Liver (tissue), 9 donors: ENCODE results near the gene DPH2. TPM values are rescaled to one million over a fixed set of nuclear protein-coding genes. Genes with fewer than 3 reads are reported as not detected.

Experiments
- DNase-seq: peaks from one replicate; pipeline ENCODE4 v3.0.0-alpha.2; 2017; ENCODE audit warnings: low spot score
- H3K27ac ChIP-seq, 2 donors: one replicate each; pipeline ENCODE4 v1.7.0; 2013; ENCODE audit warnings: inconsistent platforms in 2 of 2, low read length in 2 of 2, control low read depth in 1 of 2, low read depth in 1 of 2, mild to moderate bottlenecking in 1 of 2
- H3K27me3 ChIP-seq, 4 donors: one replicate each; pipeline versions ENCODE4 v1.6.1 to v1.7.0; 2013; ENCODE audit warnings: low read length in 3 of 4, inconsistent platforms in 1 of 4, mild to moderate bottlenecking in 1 of 4, moderate library complexity in 1 of 4; ENCODE audit not compliant: control insufficient read depth in 4 of 4, insufficient read depth in 4 of 4
- H3K36me3 ChIP-seq, 4 donors: one replicate each; pipeline versions ENCODE4 v1.6.1 to v1.7.0; 2013; ENCODE audit warnings: low read length in 3 of 4, mild to moderate bottlenecking in 3 of 4, low read depth in 1 of 4, moderate library complexity in 1 of 4; ENCODE audit not compliant: control insufficient read depth in 4 of 4, insufficient read depth in 3 of 4
- H3K4me1 ChIP-seq, 4 donors: one replicate each; pipeline versions ENCODE4 v1.6.1 to v1.7.0; 2013; ENCODE audit warnings: low read length in 3 of 4, mild to moderate bottlenecking in 3 of 4, moderate library complexity in 1 of 4; ENCODE audit not compliant: control insufficient read depth in 4 of 4, insufficient read depth in 4 of 4
- H3K4me3 ChIP-seq, 3 donors: one replicate each; pipeline versions ENCODE4 v1.6.1 to v1.7.0; 2013; ENCODE audit warnings: low read length in 3 of 3, control low read depth in 1 of 3, low read depth in 1 of 3, mild to moderate bottlenecking in 1 of 3
- H3K9ac ChIP-seq, 2 donors: one replicate each; pipeline ENCODE4 v1.7.0; 2013; ENCODE audit warnings: low read length in 2 of 2, mild to moderate bottlenecking in 2 of 2, moderate library complexity in 2 of 2, control low read depth in 1 of 2, low read depth in 1 of 2
- H3K9me3 ChIP-seq, 4 donors: one replicate each; pipeline versions ENCODE4 v1.6.1 to v1.7.0; 2013; ENCODE audit warnings: low read length in 3 of 4; ENCODE audit not compliant: control insufficient read depth in 4 of 4
- EGR1 ChIP-seq, 2 donors: IDR thresholded peaks; 2 replicates each; pipeline ENCODE4 v1.6.1; 2016 to 2018; ENCODE audit warnings: antibody characterized with exemption in 2 of 2, low read depth in 2 of 2
- FOXA2 ChIP-seq: IDR thresholded peaks from 2 replicates; pipeline ENCODE4 v1.6.1; 2016; ENCODE audit warnings: antibody characterized with exemption
- GABPA ChIP-seq, 2 donors: IDR thresholded peaks in 1 of 2; conservative IDR thresholded peaks in 1 of 2; 2 replicates each; pipeline ENCODE4 v1.6.1; 2016; ENCODE audit warnings: antibody characterized with exemption in 2 of 2, mild to moderate bottlenecking in 1 of 2, moderate library complexity in 1 of 2
- HNF4A ChIP-seq, 2 donors: conservative IDR thresholded peaks; 2 replicates each; pipeline ENCODE4 v1.6.1; 2016; ENCODE audit warnings: antibody characterized with exemption in 2 of 2, mild to moderate bottlenecking in 2 of 2
- JUND ChIP-seq, 2 donors: IDR thresholded peaks; 2 replicates each; pipeline ENCODE4 v1.6.1; 2016; ENCODE audit warnings: antibody characterized with exemption in 2 of 2
- NR2F2 ChIP-seq: IDR thresholded peaks from 2 replicates; pipeline ENCODE4 v1.6.1; 2016; ENCODE audit warnings: antibody characterized with exemption
- RAD21 ChIP-seq, 2 donors: IDR thresholded peaks; 2 replicates each; pipeline ENCODE4 v1.6.1; 2016; ENCODE audit warnings: antibody characterized with exemption in 2 of 2, mild to moderate bottlenecking in 2 of 2
- RXRA ChIP-seq, 2 donors: IDR thresholded peaks; 2 replicates each; pipeline ENCODE4 v1.6.1; 2017 to 2018; ENCODE audit warnings: antibody characterized with exemption in 2 of 2, mild to moderate bottlenecking in 1 of 2
- SP1 ChIP-seq: IDR thresholded peaks from 2 replicates; pipeline ENCODE4 v1.6.1; 2018; ENCODE audit warnings: antibody characterized with exemption, mild to moderate bottlenecking
- TAF1 ChIP-seq: conservative IDR thresholded peaks from 2 replicates; pipeline ENCODE4 v1.6.1; 2016; ENCODE audit warnings: antibody characterized with exemption, mild to moderate bottlenecking
- YY1 ChIP-seq: IDR thresholded peaks from 2 replicates; pipeline ENCODE4 v1.6.1; 2016; ENCODE audit warnings: antibody characterized with exemption, mild to moderate bottlenecking
- WGBS: extraction: QIAGEN DNeasy Blood & Tissue Kit; methylation state at CpG from one replicate; pipeline ENCODE4 v1.1.7; 2013; 5-methylcytosine and 5-hydroxymethylcytosine counted together
- polyA plus RNA-seq, 2 donors: library from polyadenylated mRNA; stranded (reverse) in 1 of 2; unstranded in 1 of 2; fragments of 200-250 nt in 1 of 2; fragments of >200 nt in 1 of 2; fragmentation: Nextera tagmentation in 1 of 2; extraction: Ambion mirVana in 1 of 2; gene quantifications; one replicate each; pipeline versions ENCODE4 v1.2.1 to v1.2.3, GENCODE V29; 2013 to 2015
- total RNA-seq, 2 donors: library from RNA; depleted of rRNA; stranded (reverse); fragments of >200 nt; gene quantifications; one replicate each; pipeline ENCODE4 v1.2.3, GENCODE V29; 2014
- TF ChIP-seq, protein P1 (sequence below): IDR thresholded peaks from 2 replicates; pipeline ENCODE4 v1.6.1; 2016; ENCODE audit warnings: antibody characterized with exemption
- TF ChIP-seq, protein P2 (sequence below): IDR thresholded peaks from 2 replicates; pipeline ENCODE4 v1.6.1; 2016; ENCODE audit warnings: antibody characterized with exemption, mild to moderate bottlenecking
- TF ChIP-seq, protein P3 (sequence below): IDR thresholded peaks from 2 replicates; pipeline ENCODE4 v1.6.1; 2016; ENCODE audit warnings: antibody characterized with exemption
- TF ChIP-seq, protein P4 (sequence below): IDR thresholded peaks from 2 replicates; pipeline ENCODE4 v1.6.1; 2016; ENCODE audit warnings: antibody characterized with exemption
- TF ChIP-seq, protein P5 (sequence below): fragments of 150-350 bp; IDR thresholded peaks from 2 replicates; pipeline ENCODE4 v1.5.1; 2017; ENCODE audit warnings: improper control_type of control experiment, low read depth, low read length; ENCODE audit not compliant: missing input control
- donor health status: healthy.
- donor health status: healthy.
- donor health status: healthy.
- donor health status: healthy.
- donor health status: healthy.

Gene DPH2
- total and polyA plus RNA-seq, 4 donors, result 9.3 to 20.9 (median 15.4) TPM

DNA sequence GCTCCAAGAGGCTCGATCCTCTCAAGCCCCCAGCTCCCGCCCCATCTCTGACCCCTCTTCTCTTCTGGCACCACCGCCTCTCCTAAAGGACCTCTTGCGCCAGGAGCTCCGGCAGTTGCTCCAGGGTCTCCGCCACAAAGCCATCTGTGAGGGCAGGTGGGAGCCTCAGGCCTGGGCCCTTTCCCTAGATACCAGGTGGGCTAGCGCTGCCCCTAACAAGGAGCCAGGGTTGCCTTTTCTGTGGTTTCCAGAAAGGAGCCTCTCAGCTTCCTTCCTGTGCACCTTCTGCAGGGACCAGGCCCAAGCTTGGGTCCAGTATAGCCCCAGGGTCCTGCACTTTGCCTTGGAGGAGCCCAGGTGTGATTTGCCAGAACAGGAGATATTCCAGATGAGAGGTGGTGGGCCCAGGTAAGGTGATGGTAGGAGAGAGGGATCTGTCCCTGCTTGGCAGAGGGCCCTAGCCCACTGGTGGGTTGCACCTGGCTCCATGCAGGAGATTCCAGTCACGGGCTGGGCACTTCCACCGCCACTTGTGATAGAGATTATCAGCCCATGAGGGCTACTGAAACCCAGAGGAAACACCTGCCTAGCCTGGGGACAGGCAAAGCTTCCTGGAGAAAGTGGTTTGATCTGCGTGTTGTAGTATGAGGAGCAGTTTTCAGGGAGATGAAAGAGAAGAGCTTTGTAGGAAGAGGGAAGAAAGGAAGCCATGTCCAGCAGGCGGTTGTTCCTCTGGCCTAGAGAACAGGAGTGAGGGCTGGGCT is 22.6 kb downstream of the DPH2 start:
- DNase-seq, result no peak
- no peaks in the 10 kb centered on the region for H3K36me3 ChIP-seq
- H3K4me1 ChIP-seq, result peaks cover 0 to 16% (median 7%) of the 10 kb centered on the region in 4 donors
- H3K9ac ChIP-seq, result no peak overlapping the region
- H3K27me3 ChIP-seq, result no peaks in the 10 kb centered on the region
- H3K9me3 ChIP-seq, result no peaks in the 10 kb centered on the region
- no peak overlapping the region for H3K27ac ChIP-seq
- H3K4me3 ChIP-seq, result peak overlapping the region in 1 of 3 donors; percentile 56
- TF ChIP-seq FOXA2, result no peak
- no peak for TF ChIP-seq TAF1
- TF ChIP-seq, protein P1, sequence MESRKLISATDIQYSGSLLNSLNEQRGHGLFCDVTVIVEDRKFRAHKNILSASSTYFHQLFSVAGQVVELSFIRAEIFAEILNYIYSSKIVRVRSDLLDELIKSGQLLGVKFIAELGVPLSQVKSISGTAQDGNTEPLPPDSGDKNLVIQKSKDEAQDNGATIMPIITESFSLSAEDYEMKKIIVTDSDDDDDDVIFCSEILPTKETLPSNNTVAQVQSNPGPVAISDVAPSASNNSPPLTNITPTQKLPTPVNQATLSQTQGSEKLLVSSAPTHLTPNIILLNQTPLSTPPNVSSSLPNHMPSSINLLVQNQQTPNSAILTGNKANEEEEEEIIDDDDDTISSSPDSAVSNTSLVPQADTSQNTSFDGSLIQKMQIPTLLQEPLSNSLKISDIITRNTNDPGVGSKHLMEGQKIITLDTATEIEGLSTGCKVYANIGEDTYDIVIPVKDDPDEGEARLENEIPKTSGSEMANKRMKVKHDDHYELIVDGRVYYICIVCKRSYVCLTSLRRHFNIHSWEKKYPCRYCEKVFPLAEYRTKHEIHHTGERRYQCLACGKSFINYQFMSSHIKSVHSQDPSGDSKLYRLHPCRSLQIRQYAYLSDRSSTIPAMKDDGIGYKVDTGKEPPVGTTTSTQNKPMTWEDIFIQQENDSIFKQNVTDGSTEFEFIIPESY, result no peak
- TF ChIP-seq NR2F2, result no peak
- TF ChIP-seq HNF4A (conservative IDR thresholded peaks at IDR 0.05), result no peak
- TF ChIP-seq, protein P2, sequence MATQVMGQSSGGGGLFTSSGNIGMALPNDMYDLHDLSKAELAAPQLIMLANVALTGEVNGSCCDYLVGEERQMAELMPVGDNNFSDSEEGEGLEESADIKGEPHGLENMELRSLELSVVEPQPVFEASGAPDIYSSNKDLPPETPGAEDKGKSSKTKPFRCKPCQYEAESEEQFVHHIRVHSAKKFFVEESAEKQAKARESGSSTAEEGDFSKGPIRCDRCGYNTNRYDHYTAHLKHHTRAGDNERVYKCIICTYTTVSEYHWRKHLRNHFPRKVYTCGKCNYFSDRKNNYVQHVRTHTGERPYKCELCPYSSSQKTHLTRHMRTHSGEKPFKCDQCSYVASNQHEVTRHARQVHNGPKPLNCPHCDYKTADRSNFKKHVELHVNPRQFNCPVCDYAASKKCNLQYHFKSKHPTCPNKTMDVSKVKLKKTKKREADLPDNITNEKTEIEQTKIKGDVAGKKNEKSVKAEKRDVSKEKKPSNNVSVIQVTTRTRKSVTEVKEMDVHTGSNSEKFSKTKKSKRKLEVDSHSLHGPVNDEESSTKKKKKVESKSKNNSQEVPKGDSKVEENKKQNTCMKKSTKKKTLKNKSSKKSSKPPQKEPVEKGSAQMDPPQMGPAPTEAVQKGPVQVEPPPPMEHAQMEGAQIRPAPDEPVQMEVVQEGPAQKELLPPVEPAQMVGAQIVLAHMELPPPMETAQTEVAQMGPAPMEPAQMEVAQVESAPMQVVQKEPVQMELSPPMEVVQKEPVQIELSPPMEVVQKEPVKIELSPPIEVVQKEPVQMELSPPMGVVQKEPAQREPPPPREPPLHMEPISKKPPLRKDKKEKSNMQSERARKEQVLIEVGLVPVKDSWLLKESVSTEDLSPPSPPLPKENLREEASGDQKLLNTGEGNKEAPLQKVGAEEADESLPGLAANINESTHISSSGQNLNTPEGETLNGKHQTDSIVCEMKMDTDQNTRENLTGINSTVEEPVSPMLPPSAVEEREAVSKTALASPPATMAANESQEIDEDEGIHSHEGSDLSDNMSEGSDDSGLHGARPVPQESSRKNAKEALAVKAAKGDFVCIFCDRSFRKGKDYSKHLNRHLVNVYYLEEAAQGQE, result no peak
- TF ChIP-seq, protein P3, sequence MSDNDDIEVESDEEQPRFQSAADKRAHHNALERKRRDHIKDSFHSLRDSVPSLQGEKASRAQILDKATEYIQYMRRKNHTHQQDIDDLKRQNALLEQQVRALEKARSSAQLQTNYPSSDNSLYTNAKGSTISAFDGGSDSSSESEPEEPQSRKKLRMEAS, result no peak
- TF ChIP-seq JUND (IDR thresholded peaks at IDR 0.05), result no peak
- TF ChIP-seq, protein P4, sequence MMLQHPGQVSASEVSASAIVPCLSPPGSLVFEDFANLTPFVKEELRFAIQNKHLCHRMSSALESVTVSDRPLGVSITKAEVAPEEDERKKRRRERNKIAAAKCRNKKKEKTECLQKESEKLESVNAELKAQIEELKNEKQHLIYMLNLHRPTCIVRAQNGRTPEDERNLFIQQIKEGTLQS, result no peak
- TF ChIP-seq RAD21 (IDR thresholded peaks at IDR 0.05), result no peak
- TF ChIP-seq SP1, result no peak
- 70% methylated on average over 11 of the region's 11 CpGs for WGBS

DNA sequence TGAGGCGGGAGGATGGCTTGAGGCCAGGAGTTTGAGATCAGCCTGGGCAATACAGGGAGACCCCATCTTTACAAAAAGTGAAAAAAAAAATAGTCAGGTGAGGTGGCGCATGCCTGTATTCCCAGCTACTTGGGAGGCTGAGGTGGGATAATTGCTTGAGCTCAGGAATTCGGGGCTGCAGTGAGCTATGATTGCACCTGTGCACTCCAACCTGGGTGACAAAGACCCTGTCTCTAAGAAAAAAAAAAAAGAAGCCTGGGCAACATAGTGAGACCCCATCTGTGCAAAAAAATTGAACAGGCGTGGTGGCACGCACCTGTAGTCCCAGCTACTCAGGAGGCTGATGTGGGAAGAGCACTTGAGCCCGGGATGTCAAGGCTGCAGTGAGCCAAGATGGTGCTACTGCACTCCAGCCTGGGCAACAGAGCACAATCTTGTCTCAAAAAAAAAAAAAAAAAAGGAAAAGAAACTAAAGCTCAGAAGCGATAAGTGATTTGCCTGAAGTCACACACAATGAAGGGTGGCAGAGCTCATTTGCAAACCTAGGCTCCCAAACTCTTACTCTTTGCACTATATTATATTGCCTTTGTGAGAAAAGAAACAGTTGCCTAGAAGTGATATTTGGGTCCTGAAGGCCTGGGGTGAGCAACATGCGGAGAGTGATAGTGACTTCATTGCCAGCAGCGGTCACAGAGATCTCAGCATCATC is 23.6 kb downstream of the DPH2 start:
- Histone ChIP-seq H3K9me3 (no peaks in the 10 kb centered on the region), H3K4me1 (peaks cover 0 to 16% (median 7%) of the 10 kb centered on the region in 4 donors), H3K9ac (no peak overlapping the region), H3K4me3 (no peak overlapping the region), H3K27ac (no peak overlapping the region), H3K36me3 (no peaks in the 10 kb centered on the region), H3K27me3 (no peaks in the 10 kb centered on the region)
- DNase-seq, result no peak
- WGBS, result 95% methylated on average over 9 of the region's 9 CpGs
- TF ChIP-seq HNF4A (conservative IDR thresholded peaks at IDR 0.05), result no peak
- no peak for TF ChIP-seq RAD21 (IDR thresholded peaks at IDR 0.05)
- TF ChIP-seq GABPA (IDR thresholded peaks at IDR 0.05 in 1 of 2, conservative IDR thresholded peaks at IDR 0.05 in 1 of 2), result no peak
- TF ChIP-seq JUND (IDR thresholded peaks at IDR 0.05), result no peak
- TF ChIP-seq, protein P2, result no peak
- TF ChIP-seq EGR1 (IDR thresholded peaks at IDR 0.05; ENCODE audit: low read depth in 2 of 2), result no peak
- TF ChIP-seq, protein P5, sequence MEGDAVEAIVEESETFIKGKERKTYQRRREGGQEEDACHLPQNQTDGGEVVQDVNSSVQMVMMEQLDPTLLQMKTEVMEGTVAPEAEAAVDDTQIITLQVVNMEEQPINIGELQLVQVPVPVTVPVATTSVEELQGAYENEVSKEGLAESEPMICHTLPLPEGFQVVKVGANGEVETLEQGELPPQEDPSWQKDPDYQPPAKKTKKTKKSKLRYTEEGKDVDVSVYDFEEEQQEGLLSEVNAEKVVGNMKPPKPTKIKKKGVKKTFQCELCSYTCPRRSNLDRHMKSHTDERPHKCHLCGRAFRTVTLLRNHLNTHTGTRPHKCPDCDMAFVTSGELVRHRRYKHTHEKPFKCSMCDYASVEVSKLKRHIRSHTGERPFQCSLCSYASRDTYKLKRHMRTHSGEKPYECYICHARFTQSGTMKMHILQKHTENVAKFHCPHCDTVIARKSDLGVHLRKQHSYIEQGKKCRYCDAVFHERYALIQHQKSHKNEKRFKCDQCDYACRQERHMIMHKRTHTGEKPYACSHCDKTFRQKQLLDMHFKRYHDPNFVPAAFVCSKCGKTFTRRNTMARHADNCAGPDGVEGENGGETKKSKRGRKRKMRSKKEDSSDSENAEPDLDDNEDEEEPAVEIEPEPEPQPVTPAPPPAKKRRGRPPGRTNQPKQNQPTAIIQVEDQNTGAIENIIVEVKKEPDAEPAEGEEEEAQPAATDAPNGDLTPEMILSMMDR, result no peak
- no peak for TF ChIP-seq TAF1
- TF ChIP-seq YY1, result no peak
- no peak for TF ChIP-seq RXRA (IDR thresholded peaks at IDR 0.05)
- TF ChIP-seq, protein P4, result no peak
- TF ChIP-seq SP1, result no peak
- TF ChIP-seq FOXA2, result no peak
